Liver (tissue), 9 donors: ENCODE measurements around the gene LDLRAD3. TPM values are rescaled to one million over a fixed set of nuclear protein-coding genes. Genes with fewer than 3 reads are reported as not detected.

Source experiments
- DNase-seq: peaks from one replicate; pipeline ENCODE4 v3.0.0-alpha.2; 2017; ENCODE audit warnings: low spot score
- H3K27ac ChIP-seq, 2 donors: one replicate each; pipeline ENCODE4 v1.7.0; 2013; ENCODE audit warnings: inconsistent platforms in 2 of 2, low read length in 2 of 2, control low read depth in 1 of 2, low read depth in 1 of 2, mild to moderate bottlenecking in 1 of 2
- H3K27me3 ChIP-seq, 4 donors: one replicate each; pipeline versions ENCODE4 v1.6.1 to v1.7.0; 2013; ENCODE audit warnings: low read length in 3 of 4, inconsistent platforms in 1 of 4, mild to moderate bottlenecking in 1 of 4, moderate library complexity in 1 of 4; ENCODE audit not compliant: control insufficient read depth in 4 of 4, insufficient read depth in 4 of 4
- H3K36me3 ChIP-seq, 4 donors: one replicate each; pipeline versions ENCODE4 v1.6.1 to v1.7.0; 2013; ENCODE audit warnings: low read length in 3 of 4, mild to moderate bottlenecking in 3 of 4, low read depth in 1 of 4, moderate library complexity in 1 of 4; ENCODE audit not compliant: control insufficient read depth in 4 of 4, insufficient read depth in 3 of 4
- H3K4me1 ChIP-seq, 4 donors: one replicate each; pipeline versions ENCODE4 v1.6.1 to v1.7.0; 2013; ENCODE audit warnings: low read length in 3 of 4, mild to moderate bottlenecking in 3 of 4, moderate library complexity in 1 of 4; ENCODE audit not compliant: control insufficient read depth in 4 of 4, insufficient read depth in 4 of 4
- H3K4me3 ChIP-seq, 3 donors: one replicate each; pipeline versions ENCODE4 v1.6.1 to v1.7.0; 2013; ENCODE audit warnings: low read length in 3 of 3, control low read depth in 1 of 3, low read depth in 1 of 3, mild to moderate bottlenecking in 1 of 3
- H3K9ac ChIP-seq, 2 donors: one replicate each; pipeline ENCODE4 v1.7.0; 2013; ENCODE audit warnings: low read length in 2 of 2, mild to moderate bottlenecking in 2 of 2, moderate library complexity in 2 of 2, control low read depth in 1 of 2, low read depth in 1 of 2
- H3K9me3 ChIP-seq, 4 donors: one replicate each; pipeline versions ENCODE4 v1.6.1 to v1.7.0; 2013; ENCODE audit warnings: low read length in 3 of 4; ENCODE audit not compliant: control insufficient read depth in 4 of 4
- EGR1 ChIP-seq, 2 donors: IDR thresholded peaks; 2 replicates each; pipeline ENCODE4 v1.6.1; 2016 to 2018; ENCODE audit warnings: antibody characterized with exemption in 2 of 2, low read depth in 2 of 2
- FOXA1 ChIP-seq: IDR thresholded peaks from 2 replicates; pipeline ENCODE4 v1.6.1; 2016; ENCODE audit warnings: antibody characterized with exemption
- FOXA2 ChIP-seq: IDR thresholded peaks from 2 replicates; pipeline ENCODE4 v1.6.1; 2016; ENCODE audit warnings: antibody characterized with exemption
- GABPA ChIP-seq, 2 donors: IDR thresholded peaks in 1 of 2; conservative IDR thresholded peaks in 1 of 2; 2 replicates each; pipeline ENCODE4 v1.6.1; 2016; ENCODE audit warnings: antibody characterized with exemption in 2 of 2, mild to moderate bottlenecking in 1 of 2, moderate library complexity in 1 of 2
- HNF4A ChIP-seq, 2 donors: conservative IDR thresholded peaks; 2 replicates each; pipeline ENCODE4 v1.6.1; 2016; ENCODE audit warnings: antibody characterized with exemption in 2 of 2, mild to moderate bottlenecking in 2 of 2
- HNF4G ChIP-seq: IDR thresholded peaks from 2 replicates; pipeline ENCODE4 v1.6.1; 2016; ENCODE audit warnings: antibody characterized with exemption
- JUND ChIP-seq, 2 donors: IDR thresholded peaks; 2 replicates each; pipeline ENCODE4 v1.6.1; 2016; ENCODE audit warnings: antibody characterized with exemption in 2 of 2
- NR2F2 ChIP-seq: IDR thresholded peaks from 2 replicates; pipeline ENCODE4 v1.6.1; 2016; ENCODE audit warnings: antibody characterized with exemption
- RAD21 ChIP-seq, 2 donors: IDR thresholded peaks; 2 replicates each; pipeline ENCODE4 v1.6.1; 2016; ENCODE audit warnings: antibody characterized with exemption in 2 of 2, mild to moderate bottlenecking in 2 of 2
- RXRA ChIP-seq, 2 donors: IDR thresholded peaks; 2 replicates each; pipeline ENCODE4 v1.6.1; 2017 to 2018; ENCODE audit warnings: antibody characterized with exemption in 2 of 2, mild to moderate bottlenecking in 1 of 2
- SP1 ChIP-seq: IDR thresholded peaks from 2 replicates; pipeline ENCODE4 v1.6.1; 2018; ENCODE audit warnings: antibody characterized with exemption, mild to moderate bottlenecking
- TAF1 ChIP-seq: conservative IDR thresholded peaks from 2 replicates; pipeline ENCODE4 v1.6.1; 2016; ENCODE audit warnings: antibody characterized with exemption, mild to moderate bottlenecking
- YY1 ChIP-seq: IDR thresholded peaks from 2 replicates; pipeline ENCODE4 v1.6.1; 2016; ENCODE audit warnings: antibody characterized with exemption, mild to moderate bottlenecking
- WGBS: extraction: QIAGEN DNeasy Blood & Tissue Kit; methylation state at CpG from one replicate; pipeline ENCODE4 v1.1.7; 2013; 5-methylcytosine and 5-hydroxymethylcytosine counted together
- polyA plus RNA-seq, 2 donors: library from polyadenylated mRNA; stranded (reverse) in 1 of 2; unstranded in 1 of 2; fragments of 200-250 nt in 1 of 2; fragments of >200 nt in 1 of 2; fragmentation: Nextera tagmentation in 1 of 2; extraction: Ambion mirVana in 1 of 2; gene quantifications; one replicate each; pipeline versions ENCODE4 v1.2.1 to v1.2.3, GENCODE V29; 2013 to 2015
- total RNA-seq, 2 donors: library from RNA; depleted of rRNA; stranded (reverse); fragments of >200 nt; gene quantifications; one replicate each; pipeline ENCODE4 v1.2.3, GENCODE V29; 2014
- TF ChIP-seq, protein P1 (sequence below): fragments of 150-350 bp; IDR thresholded peaks from 2 replicates; pipeline ENCODE4 v1.5.1; 2017; ENCODE audit warnings: improper control_type of control experiment, low read depth, low read length; ENCODE audit not compliant: missing input control
- TF ChIP-seq, protein P2 (sequence below): IDR thresholded peaks from 2 replicates; pipeline ENCODE4 v1.6.1; 2016; ENCODE audit warnings: antibody characterized with exemption
- TF ChIP-seq, protein P3 (sequence below): IDR thresholded peaks from 2 replicates; pipeline ENCODE4 v1.6.1; 2016; ENCODE audit warnings: antibody characterized with exemption, mild to moderate bottlenecking
- TF ChIP-seq, protein P4 (sequence below): IDR thresholded peaks from 2 replicates; pipeline ENCODE4 v1.6.1; 2016; ENCODE audit warnings: antibody characterized with exemption
- TF ChIP-seq, protein P5 (sequence below): IDR thresholded peaks from 2 replicates; pipeline ENCODE4 v1.6.1; 2016; ENCODE audit warnings: antibody characterized with exemption
- donor health status: healthy.
- donor health status: healthy.
- donor health status: healthy.
- donor health status: healthy.
- donor health status: healthy.

Gene LDLRAD3
- total and polyA plus RNA-seq, 4 donors: 0.75 to 1.3 (median 0.93) TPM

DNA sequence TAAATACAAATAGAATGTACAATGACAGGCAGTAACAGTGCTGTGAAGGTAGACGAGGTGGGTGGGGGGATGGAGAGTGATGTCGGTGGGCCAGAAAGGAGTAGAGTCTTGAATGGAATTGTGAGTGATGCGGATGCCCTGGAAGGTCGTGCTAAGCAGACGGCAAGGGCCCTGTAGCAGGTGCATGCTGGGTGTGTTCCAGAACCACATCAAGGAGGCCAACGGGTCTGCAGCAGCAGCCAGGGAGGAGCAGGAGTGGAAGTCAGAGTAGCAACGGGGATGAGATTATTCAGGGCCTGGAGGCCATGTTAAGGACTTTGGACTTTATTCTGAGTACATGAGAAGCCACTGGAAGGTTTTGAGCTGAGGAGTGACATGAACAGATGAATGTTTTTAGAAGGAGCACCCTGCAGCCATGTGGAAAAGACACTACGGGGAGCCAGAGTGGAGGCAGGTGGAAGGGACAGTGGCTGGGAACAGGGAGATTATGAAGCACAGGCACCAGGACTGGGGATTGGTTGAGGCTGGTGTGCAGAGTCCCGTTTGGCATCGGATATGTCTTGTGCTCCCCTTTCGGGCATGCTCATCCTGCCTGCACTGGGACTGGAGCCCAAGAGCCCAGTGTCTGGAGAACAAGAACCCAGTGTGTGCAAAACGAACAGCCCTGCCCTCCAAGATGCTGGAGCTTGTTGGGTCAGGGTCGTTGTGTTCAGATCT lies 271.3 kb downstream of the LDLRAD3 start:
- TF ChIP-seq FOXA2: no peak
- TF ChIP-seq NR2F2: no peak
- TF ChIP-seq HNF4G: no peak
- Histone ChIP-seq H3K4me3 (no peak overlapping the region), H3K27me3 (no peaks in the 10 kb centered on the region), H3K9ac (no peak overlapping the region), H3K36me3 (no peaks in the 10 kb centered on the region), H3K9me3 (peaks cover 0 to 3% (median 0%) of the 10 kb centered on the region in 4 donors), H3K27ac (no peak overlapping the region), H3K4me1 (peaks cover 0 to 12% (median 6%) of the 10 kb centered on the region in 4 donors)
- no peak for DNase-seq
- WGBS: 86% methylated on average over 13 of the region's 13 CpGs

DNA sequence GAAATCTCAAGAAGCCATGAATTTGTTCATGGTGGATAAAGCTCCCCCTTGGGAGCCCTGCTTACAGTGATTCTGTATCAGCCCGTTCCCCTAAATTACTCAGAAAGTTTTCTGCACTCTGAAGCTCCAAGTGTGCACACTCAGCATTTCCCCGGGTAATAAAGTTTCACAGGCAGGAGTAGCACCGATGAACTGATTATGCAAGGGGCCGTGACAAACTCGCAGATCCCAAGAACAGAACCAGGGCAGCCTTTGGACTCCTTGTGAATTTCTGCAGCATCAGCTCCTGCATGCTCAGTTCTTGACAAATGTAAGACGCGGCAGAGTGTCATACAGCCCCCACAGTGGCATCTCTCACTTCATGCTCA lies 271.8 kb downstream of the LDLRAD3 start:
- H3K36me3 ChIP-seq: no peaks in the 10 kb centered on the region
- TF ChIP-seq SP1: no peak
- TF ChIP-seq TAF1: no peak
- no peak for TF ChIP-seq EGR1 (IDR thresholded peaks at IDR 0.05; ENCODE audit: low read depth in 2 of 2)
- no peak for TF ChIP-seq GABPA (IDR thresholded peaks at IDR 0.05 in 1 of 2, conservative IDR thresholded peaks at IDR 0.05 in 1 of 2)
- TF ChIP-seq RXRA (IDR thresholded peaks at IDR 0.05): no peak
- TF ChIP-seq FOXA2: no peak
- TF ChIP-seq RAD21 (IDR thresholded peaks at IDR 0.05): no peak
- TF ChIP-seq, protein P1, sequence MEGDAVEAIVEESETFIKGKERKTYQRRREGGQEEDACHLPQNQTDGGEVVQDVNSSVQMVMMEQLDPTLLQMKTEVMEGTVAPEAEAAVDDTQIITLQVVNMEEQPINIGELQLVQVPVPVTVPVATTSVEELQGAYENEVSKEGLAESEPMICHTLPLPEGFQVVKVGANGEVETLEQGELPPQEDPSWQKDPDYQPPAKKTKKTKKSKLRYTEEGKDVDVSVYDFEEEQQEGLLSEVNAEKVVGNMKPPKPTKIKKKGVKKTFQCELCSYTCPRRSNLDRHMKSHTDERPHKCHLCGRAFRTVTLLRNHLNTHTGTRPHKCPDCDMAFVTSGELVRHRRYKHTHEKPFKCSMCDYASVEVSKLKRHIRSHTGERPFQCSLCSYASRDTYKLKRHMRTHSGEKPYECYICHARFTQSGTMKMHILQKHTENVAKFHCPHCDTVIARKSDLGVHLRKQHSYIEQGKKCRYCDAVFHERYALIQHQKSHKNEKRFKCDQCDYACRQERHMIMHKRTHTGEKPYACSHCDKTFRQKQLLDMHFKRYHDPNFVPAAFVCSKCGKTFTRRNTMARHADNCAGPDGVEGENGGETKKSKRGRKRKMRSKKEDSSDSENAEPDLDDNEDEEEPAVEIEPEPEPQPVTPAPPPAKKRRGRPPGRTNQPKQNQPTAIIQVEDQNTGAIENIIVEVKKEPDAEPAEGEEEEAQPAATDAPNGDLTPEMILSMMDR: no peak
- TF ChIP-seq, protein P2, sequence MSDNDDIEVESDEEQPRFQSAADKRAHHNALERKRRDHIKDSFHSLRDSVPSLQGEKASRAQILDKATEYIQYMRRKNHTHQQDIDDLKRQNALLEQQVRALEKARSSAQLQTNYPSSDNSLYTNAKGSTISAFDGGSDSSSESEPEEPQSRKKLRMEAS: no peak
- TF ChIP-seq, protein P3, sequence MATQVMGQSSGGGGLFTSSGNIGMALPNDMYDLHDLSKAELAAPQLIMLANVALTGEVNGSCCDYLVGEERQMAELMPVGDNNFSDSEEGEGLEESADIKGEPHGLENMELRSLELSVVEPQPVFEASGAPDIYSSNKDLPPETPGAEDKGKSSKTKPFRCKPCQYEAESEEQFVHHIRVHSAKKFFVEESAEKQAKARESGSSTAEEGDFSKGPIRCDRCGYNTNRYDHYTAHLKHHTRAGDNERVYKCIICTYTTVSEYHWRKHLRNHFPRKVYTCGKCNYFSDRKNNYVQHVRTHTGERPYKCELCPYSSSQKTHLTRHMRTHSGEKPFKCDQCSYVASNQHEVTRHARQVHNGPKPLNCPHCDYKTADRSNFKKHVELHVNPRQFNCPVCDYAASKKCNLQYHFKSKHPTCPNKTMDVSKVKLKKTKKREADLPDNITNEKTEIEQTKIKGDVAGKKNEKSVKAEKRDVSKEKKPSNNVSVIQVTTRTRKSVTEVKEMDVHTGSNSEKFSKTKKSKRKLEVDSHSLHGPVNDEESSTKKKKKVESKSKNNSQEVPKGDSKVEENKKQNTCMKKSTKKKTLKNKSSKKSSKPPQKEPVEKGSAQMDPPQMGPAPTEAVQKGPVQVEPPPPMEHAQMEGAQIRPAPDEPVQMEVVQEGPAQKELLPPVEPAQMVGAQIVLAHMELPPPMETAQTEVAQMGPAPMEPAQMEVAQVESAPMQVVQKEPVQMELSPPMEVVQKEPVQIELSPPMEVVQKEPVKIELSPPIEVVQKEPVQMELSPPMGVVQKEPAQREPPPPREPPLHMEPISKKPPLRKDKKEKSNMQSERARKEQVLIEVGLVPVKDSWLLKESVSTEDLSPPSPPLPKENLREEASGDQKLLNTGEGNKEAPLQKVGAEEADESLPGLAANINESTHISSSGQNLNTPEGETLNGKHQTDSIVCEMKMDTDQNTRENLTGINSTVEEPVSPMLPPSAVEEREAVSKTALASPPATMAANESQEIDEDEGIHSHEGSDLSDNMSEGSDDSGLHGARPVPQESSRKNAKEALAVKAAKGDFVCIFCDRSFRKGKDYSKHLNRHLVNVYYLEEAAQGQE: no peak
- no peak for TF ChIP-seq HNF4A (conservative IDR thresholded peaks at IDR 0.05)
- no peak for TF ChIP-seq YY1
- no peak for TF ChIP-seq JUND (IDR thresholded peaks at IDR 0.05)
- no peak for TF ChIP-seq FOXA1
- TF ChIP-seq, protein P4, sequence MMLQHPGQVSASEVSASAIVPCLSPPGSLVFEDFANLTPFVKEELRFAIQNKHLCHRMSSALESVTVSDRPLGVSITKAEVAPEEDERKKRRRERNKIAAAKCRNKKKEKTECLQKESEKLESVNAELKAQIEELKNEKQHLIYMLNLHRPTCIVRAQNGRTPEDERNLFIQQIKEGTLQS: no peak
- no peak for TF ChIP-seq NR2F2
- TF ChIP-seq, protein P5, sequence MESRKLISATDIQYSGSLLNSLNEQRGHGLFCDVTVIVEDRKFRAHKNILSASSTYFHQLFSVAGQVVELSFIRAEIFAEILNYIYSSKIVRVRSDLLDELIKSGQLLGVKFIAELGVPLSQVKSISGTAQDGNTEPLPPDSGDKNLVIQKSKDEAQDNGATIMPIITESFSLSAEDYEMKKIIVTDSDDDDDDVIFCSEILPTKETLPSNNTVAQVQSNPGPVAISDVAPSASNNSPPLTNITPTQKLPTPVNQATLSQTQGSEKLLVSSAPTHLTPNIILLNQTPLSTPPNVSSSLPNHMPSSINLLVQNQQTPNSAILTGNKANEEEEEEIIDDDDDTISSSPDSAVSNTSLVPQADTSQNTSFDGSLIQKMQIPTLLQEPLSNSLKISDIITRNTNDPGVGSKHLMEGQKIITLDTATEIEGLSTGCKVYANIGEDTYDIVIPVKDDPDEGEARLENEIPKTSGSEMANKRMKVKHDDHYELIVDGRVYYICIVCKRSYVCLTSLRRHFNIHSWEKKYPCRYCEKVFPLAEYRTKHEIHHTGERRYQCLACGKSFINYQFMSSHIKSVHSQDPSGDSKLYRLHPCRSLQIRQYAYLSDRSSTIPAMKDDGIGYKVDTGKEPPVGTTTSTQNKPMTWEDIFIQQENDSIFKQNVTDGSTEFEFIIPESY: no peak
- TF ChIP-seq HNF4G: no peak
- no peak overlapping the region for H3K27ac ChIP-seq
- peaks cover 0 to 3% (median 0%) of the 10 kb centered on the region in 4 donors for H3K9me3 ChIP-seq
- 92% methylated on average over 7 of the region's 7 CpGs for WGBS
- peaks cover 0 to 12% (median 6%) of the 10 kb centered on the region in 4 donors for H3K4me1 ChIP-seq
- no peak for DNase-seq
- H3K4me3 ChIP-seq: no peak overlapping the region
- no peak overlapping the region for H3K9ac ChIP-seq
- H3K27me3 ChIP-seq: no peaks in the 10 kb centered on the region
